Middle frontal gyrus (tissue), 1 donor: ENCODE data around the gene ZPLD1.

Experiments used
- DNase-seq: peaks from one replicate; pipeline ENCODE4 v3.0.0-alpha.2; 2015; ENCODE audit warnings: low spot score; ENCODE audit errors: extremely low spot score

ZPLD1 gene

DNA sequence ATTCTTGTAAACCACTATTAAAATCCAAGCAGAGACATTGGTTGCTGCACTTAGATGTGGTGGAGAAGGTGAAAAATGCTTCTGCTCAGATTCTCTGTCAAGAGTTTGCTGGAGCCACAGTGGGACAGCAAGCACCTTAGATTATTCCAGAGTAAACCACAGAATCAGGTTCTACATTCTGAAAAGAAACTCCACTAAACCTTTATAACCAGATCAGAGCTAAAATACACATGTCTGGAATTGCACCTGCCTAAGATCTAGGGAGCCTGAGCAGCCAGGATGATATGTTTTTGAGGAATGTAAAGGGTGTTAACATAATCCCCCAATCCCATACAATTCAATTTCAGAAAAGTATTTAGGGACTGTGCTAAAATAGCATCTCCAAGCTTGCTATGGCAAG is at the start of gene ZPLD1:
Gene ZPLD1, plus strand, starts transcription at position 301 of the 400 bp plus-strand sequence. CDS start 3,473 bp downstream, outside the sequence.
- no peak for DNase-seq

DNA sequence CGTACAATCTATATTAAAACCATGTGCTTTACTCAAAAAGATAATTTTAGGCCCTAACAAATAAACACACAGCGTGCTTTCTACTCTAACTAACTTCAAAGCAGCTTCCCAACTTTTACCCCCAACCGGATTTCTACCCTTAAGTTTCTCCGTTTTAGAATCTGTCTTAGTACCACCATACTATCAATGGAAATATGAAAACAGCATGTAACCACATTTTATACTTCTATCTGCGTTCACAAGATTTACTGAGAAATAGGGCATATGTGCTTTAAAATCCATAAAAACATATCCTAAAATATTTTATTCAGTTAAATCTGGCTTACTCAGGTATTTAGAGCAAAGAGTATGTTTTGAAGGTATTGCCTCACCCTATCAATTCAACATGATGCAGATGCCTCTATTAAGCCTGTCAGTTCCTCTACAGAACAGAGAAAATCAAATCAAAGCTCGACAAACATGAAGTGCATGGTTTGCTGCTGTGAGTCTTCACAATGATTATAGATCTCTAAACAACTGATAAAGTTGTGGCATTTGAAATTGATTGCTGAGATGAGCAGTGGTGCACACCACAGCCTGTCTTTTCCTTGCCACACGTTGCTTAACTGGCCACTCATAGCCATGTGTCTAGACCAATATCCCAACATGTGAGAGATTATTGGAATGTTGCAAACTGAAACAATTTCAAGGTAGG is 44.5 kb upstream of the ZPLD1 start:
- DNase-seq = no peak

GRCh38 chr3:102390916-102391315 is 43.9 kb upstream of the ZPLD1 start:
- DNase-seq = no peak

DNA sequence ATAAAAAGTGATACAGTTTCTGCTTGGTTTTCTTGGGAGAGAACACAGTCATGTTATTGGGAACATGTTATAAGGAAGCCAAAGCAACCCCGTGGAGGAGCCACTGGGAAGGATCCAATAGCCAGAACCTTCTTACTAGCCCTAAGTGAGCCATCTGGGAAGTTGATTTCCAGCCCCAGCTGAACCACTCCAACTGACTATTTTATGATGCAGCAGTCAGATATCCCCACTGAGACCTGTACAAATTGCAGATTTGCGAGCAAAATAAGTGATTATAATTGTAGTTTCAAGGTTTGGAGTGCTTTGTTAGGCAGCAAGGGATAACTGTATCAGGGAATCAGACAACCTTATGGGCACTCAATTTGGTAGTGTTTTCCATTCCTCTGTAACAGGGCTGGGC is 43.3 kb upstream of the ZPLD1 start:
- no peak for DNase-seq

- no peak for DNase-seq
Observed at GRCh38 chr3:102394517-102394916, 40.3 kb upstream of the ZPLD1 start.

DNA sequence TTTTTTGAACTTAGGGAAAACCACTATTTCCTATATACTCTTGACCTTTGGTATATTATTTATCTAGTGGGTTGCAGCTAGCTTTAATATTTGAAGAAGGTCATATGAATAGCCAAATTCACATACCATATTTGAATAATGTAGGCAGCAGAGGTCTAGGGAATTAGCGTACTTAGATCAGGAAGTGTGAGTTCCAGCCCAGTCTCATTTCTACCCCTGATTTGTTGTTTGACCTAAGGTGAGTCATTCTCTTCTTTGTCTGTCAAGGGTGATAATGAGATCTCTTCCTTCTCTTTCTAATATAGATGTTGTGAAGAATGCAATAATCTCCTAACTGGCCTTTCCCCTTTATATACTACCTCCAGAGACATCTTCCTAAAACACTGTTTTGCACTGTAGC is 36.6 kb upstream of the ZPLD1 start:
- no peak for DNase-seq

DNA sequence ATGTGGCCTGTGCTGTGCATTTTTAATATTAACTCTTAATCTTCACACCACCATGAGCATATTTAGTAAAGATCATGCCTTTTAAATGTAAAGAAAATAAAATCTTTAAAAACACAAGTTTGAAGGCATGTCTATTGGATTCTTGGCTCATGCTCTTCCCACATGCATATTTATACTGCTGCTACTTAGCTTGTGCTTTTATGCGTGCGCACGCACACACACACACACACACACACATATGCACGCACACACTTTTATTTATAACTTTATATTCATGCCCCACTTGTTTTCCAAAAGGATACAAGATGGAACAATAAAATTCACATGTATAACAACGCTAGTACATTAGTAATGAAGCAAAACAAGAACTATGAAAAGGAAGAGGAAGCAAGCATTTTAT is 36.1 kb upstream of the ZPLD1 start:
- DNase-seq = no peak

DNA sequence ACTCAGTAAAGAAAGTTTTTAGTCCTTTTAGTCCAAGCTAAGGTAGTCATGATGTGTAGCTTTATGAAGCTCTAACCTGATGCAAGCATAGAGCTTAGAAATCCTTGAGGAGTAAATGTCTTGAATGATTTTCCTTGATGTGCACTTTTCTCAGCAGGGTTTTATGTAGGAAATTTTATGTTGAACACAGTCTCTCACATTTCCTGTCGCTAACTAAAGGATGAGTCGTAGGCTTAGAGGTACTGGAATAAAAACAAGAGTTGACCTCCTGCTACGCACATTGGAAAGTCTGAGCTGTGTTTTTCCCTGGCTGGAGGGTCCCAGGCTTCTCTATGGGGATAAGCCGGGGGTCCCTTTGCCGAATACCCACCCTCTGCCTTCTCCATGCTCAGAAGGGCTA is 34.7 kb upstream of the ZPLD1 start:
- no peak for DNase-seq

DNA sequence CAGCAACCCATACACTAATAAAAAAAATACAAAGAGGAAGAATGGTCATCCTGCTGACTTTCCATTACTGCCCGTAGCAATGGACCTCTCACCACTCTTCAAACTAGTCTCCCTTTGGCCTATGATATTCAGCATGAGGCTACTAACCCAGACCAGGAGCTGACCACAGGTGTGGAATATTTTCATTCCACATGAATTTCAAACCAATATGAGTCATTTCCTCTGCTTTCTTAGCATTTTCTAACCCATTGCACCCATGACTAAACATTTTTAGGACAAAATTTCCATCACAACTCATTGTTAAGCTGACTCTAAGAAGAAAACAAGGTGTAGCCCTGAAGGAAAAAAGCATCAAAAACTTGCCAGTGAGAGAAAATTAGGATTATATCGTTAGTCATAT is 34.0 kb upstream of the ZPLD1 start:
- no peak for DNase-seq

DNA sequence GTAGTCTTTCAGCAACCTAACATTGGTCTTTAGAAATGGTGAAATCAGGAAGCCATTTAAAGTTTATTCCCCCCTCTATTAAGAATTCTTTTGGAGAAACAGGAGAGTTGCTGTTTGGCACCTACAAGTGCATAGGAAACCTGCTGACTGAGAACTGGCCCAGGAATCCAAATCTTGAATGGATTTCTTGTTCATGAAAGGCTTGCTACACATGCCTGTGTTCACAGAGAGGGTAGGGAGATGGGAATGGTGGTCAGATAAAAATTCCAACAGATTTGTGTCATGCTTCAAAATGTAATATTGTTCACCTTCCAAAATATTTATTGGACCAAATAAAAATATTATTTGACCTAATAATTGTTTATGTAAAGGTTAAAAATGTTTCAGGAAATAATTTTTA is 24.2 kb upstream of the ZPLD1 start:
- DNase-seq = no peak

DNA sequence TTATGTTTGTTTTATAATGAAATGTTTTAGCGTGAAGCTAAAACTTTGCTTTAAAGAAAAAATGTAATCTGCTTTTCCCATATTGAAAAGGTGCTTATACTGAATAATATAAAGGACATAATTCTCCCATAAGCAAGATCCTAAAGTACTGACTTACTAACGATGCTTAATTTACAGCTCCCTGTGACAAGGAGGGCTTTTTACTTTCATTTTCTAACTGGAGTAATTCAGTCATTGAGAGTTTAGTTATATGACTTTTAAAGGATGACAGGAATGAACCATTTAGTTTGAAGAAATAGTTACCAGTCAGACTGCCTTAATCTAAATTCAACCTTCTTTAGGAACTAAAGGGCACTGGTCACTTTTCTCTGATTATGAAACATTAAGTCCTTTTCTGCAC is 19.3 kb upstream of the ZPLD1 start:
- no peak for DNase-seq

DNA sequence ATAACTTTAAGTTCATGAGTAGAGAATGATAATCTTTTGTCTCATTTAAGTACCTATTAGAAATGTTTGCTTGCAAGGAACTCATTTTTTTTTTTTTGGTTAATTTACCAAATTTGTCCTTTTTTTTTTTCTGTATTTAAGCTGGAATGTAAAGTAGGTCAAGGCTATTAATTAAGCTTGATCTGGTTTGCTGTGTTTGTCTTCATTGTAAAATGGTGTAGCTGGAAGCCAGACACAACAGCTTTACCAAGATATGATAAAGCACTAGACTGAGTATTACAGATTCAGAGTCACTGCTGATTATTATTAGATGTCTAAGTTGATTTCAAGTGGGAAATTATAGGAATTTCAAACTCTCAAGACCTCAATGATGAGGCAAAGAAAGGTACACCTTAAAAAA is 15.0 kb upstream of the ZPLD1 start:
- DNase-seq = no peak

DNA sequence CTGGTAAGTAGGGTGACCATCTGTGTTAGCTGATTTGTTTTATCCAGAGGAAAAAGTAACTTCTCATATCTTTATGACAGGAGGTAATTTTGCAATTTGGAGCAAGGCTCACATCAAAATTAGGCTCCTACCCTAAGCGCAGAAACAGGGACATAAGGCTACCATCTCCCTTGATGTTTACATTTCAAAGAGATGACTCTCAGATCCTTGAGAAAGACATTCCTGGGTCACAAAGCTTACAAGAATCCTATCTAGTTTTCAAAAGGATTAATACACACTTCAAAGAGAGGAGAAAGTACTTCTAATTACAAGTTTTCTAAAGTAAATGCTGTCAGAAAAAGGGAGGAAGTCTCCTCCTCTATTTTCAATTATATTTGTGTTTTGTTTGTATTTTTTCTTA is 7.0 kb downstream of the ZPLD1 start:
- DNase-seq = no peak

GRCh38 chr3:102443021-102443420 is 8.2 kb downstream of the ZPLD1 start:
- no peak for DNase-seq

- DNase-seq = no peak
Observed at GRCh38 chr3:102444101-102444500, 9.3 kb downstream of the ZPLD1 start.

DNA sequence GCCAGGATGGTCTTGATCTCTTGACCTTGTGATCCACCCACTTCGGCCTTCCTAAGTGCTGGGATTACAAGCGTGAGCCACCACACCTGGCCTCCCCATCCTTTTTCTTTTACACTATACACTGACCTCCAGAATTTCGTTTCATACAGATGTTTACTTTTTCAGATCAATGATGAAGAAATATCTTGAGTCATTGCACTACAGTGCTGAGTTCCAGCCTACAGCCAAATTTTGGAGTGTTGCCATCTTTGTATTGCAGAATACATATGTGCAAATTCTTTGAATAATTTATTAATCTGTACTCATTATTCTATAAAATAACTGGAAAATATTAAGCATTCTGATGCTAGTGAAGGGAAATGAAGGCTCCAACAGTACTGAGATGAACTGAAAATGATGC is 12.5 kb downstream of the ZPLD1 start:
- no peak for DNase-seq

- no peak for DNase-seq
Observed at GRCh38 chr3:102449341-102449740, 14.5 kb downstream of the ZPLD1 start.

- DNase-seq = no peak
Observed at GRCh38 chr3:102449930-102450329, 15.1 kb downstream of the ZPLD1 start.

- DNase-seq = no peak
Observed at GRCh38 chr3:102450976-102451375, 16.2 kb downstream of the ZPLD1 start.

GRCh38 chr3:102451543-102451942 is 16.7 kb downstream of the ZPLD1 start:
- no peak for DNase-seq

DNA sequence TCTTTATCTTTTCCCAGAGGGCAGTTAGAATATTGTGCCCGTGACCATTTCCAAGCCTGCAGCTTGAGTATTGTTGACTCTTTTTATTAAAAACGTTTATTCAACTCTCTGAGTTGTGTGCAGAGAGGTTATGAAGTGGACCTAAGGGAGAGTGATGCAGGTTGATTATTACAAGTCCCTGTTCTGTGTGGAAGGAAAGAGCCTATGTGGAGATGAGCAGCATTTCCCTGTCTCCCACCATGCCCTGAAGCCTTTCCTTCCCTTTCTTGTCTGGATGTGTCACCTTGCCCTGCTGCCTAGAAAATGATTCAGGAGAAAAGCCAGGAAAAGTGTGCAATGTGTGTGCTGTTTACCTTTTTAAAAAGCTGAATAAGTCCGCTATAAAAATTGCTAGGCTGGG is 19.4 kb downstream of the ZPLD1 start:
- DNase-seq = no peak

DNA sequence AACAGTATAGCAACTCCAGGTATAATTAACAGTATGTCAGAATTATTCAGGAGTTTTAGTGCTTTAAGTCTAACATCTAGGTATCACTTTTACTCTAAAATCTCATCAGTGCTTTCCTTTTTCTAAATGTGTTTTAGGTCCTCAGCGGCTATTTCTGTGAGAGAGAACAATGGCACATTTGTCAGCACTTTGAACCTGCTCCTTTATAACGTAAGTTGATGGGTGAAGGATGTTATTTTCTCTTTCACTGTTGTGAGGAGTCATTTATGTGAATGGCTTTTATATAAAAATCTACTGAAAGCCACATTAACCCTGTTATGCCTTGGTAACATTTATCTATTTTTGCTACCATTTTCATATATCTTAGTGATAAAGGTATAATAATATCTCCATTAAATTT is 22.8 kb downstream of the ZPLD1 start:
- DNase-seq = no peak

DNA sequence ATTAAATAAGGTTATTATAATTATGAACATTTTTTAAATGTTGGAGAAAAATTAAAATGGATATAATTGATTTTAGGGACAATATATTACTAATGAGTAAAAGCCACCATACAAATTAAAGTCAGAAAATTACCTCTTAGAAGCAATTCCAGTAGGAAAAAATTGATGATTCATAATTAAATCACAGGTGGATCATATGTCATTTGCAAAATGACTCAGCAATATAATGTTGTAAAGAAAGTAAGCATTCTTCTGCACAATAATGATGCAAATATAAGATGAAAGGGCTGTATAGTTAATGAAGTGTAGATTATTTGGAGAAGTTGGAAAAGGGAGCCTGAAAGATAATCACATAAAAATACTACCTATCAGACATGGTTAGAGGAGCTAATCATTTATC is 25.8 kb downstream of the ZPLD1 start:
- no peak for DNase-seq

GRCh38 chr3:102464261-102464660 is 29.4 kb downstream of the ZPLD1 start:
- no peak for DNase-seq
